GM12878 (cell line): ENCODE measurements around the gene ZNF341. TPM values are rescaled to one million over a fixed set of nuclear protein-coding genes. Genes with fewer than 3 reads are reported as not detected.

ENCODE experiments used
- ATAC-seq: fragments of 200-7000 bp; cut with Tn5 transposase; 3 replicates; pipeline ENCODE4 v1.9.1; 2020; ENCODE audit warnings: mild to moderate bottlenecking, moderate library complexity
- BruUV-seq: library from RNA; stranded (reverse); fragments of 400-500 nt; replicated peaks from 2 replicates; lab custom pipeline; 2021; lab: Mats Ljungman, UMichigan
- CTCF ChIA-PET: fragments of 300-600 bp; sonication (Branson Sonifier 250); formaldehyde crosslinking; extraction: SDS; loops from one replicate; lab custom pipeline; 2021; ENCODE audit warnings: inconsistent platforms; lab: Yijun Ruan, JAX
- POLR2A ChIA-PET: fragments of 350-600 bp; formaldehyde crosslinking; extraction: SDS; loops from one replicate; lab custom pipeline; 2021; ENCODE audit warnings: inconsistent platforms; lab: Charles Lee
- RAD21 ChIA-PET: fragments of 300-600 bp; sonication (Branson Sonifier 250); formaldehyde crosslinking; loops from one replicate; lab custom pipeline; 2023; ENCODE audit warnings: antibody characterized with exemption; ENCODE audit not compliant: unreplicated experiment; lab: Charles Lee
- SMC1A ChIA-PET: fragments of 300-600 bp; sonication (Branson Sonifier 250); formaldehyde crosslinking; loops from one replicate; lab custom pipeline; 2023; ENCODE audit not compliant: unreplicated experiment, uncharacterized antibody; lab: Charles Lee
- DNase-seq: peaks from one replicate; pipeline ENCODE4 v3.0.0-alpha.2; 2011; ENCODE audit warnings: low read depth, low spot score
- FAIRE-seq: peaks from 3 replicates; lab custom pipeline; 2011; peaks lifted over from hg19 to GRCh38; lab: Jason Lieb, UNC
- H2AFZ ChIP-seq: 2 replicates; pipeline ENCODE4 v1.6.0; 2011; ENCODE audit warnings: low read depth, low read length, control low read depth; ENCODE audit not compliant: control insufficient read depth
- H3K27ac ChIP-seq: 2 replicates; pipeline ENCODE4 v1.5.1; 2011; ENCODE audit warnings: control low read depth; ENCODE audit not compliant: control insufficient read depth, insufficient read depth
- H3K27me3 ChIP-seq, 2 experiments: replicated peaks in 1 of 2; 2 replicates each; pipeline versions ENCODE4 v1.6.0 to v1.6.1; 2011; ENCODE audit warnings: low read length in 1 of 2; ENCODE audit not compliant: control insufficient read depth in 2 of 2, insufficient read depth in 2 of 2
- H3K36me3 ChIP-seq, 2 experiments: 2 replicates each; pipeline ENCODE4 v1.5.1; 2011; ENCODE audit warnings: low read length in 1 of 2; ENCODE audit not compliant: control insufficient read depth in 2 of 2, insufficient read depth in 2 of 2
- H3K4me1 ChIP-seq: 2 replicates; pipeline ENCODE4 v1.6.1; 2011; ENCODE audit warnings: mild to moderate bottlenecking, low read length, moderate library complexity, mixed read lengths; ENCODE audit not compliant: control insufficient read depth, insufficient read depth
- H3K4me2 ChIP-seq: 2 replicates; pipeline ENCODE4 v1.6.0; 2011; ENCODE audit warnings: control low read depth; ENCODE audit not compliant: control insufficient read depth, insufficient read depth
- H3K4me3 ChIP-seq: fragments of 200-600 bp; sonication (generic); 2 replicates; pipeline ENCODE4 v1.5.1; 2016
- H3K79me2 ChIP-seq: 2 replicates; pipeline ENCODE4 v1.6.0; 2011; ENCODE audit warnings: low read length; ENCODE audit not compliant: control insufficient read depth, insufficient read depth
- H3K9ac ChIP-seq: 2 replicates; pipeline ENCODE4 v1.8.0; 2011; ENCODE audit warnings: low read length, control low read depth, mixed read lengths; ENCODE audit not compliant: control insufficient read depth, insufficient read depth
- H3K9me3 ChIP-seq: replicated peaks from 3 replicates; pipeline ENCODE4 v1.5.1; 2011; ENCODE audit warnings: mild to moderate bottlenecking, low read length; ENCODE audit not compliant: control insufficient read depth, insufficient read depth
- H4K20me1 ChIP-seq: 2 replicates; pipeline ENCODE4 v1.6.0; 2011; ENCODE audit not compliant: control insufficient read depth, insufficient read depth
- PKNOX1 ChIP-seq: fragments of 450-650 bp; IDR thresholded peaks from 2 replicates; pipeline ENCODE4 v1.6.1; 2016; ENCODE audit warnings: mild to moderate bottlenecking
- SMARCA5 ChIP-seq: fragments of 450-650 bp; IDR thresholded peaks from 2 replicates; pipeline ENCODE4 v1.6.1; 2017; ENCODE audit warnings: mild to moderate bottlenecking
- SMC3 ChIP-seq: IDR thresholded peaks from 2 replicates; pipeline ENCODE4 v1.6.1; 2011; ENCODE audit warnings: low read length, improper control_type of control experiment, borderline replicate concordance
- SPI1 ChIP-seq: IDR thresholded peaks from 2 replicates; pipeline ENCODE4 v1.6.1; 2011; ENCODE audit warnings: low read depth, mild to moderate bottlenecking, low read length, moderate library complexity, borderline replicate concordance; ENCODE audit not compliant: insufficient read depth
- ZNF217 ChIP-seq: fragments of 450-650 bp; IDR thresholded peaks from 2 replicates; pipeline ENCODE4 v1.6.1; 2017; ENCODE audit warnings: antibody characterized with exemption, mild to moderate bottlenecking
- WGBS: methylation state at CpG from one replicate; pipeline ENCODE4 v1.1.6; 2016; ENCODE audit warnings: low lambda C conversion rate; ENCODE audit not compliant: insufficient replicate concordance, insufficient coverage; ENCODE audit errors: missing lambda C conversion rate; 5-methylcytosine and 5-hydroxymethylcytosine counted together
- in situ Hi-C: fragments of 300-500 bp; cut with MboI; formaldehyde crosslinking; loops from 9 replicates; pipeline ENCODE4 v1.14.3; 2018; ENCODE audit warnings: mixed read lengths
- intact Hi-C: fragments of 100-400 bp; cut with micrococcal nuclease; formaldehyde crosslinking; loops from one replicate; pipeline ENCODE4 v1.14.2; 2022; ENCODE audit not compliant: unreplicated experiment
- polyA plus RNA-seq, 11 experiments: library from polyadenylated mRNA; depleted of rRNA in 4 of 11; unstranded in 6 of 11; stranded (reverse) in 5 of 11; fragments of >200 nt; fragmentation: Nextera tagmentation in 4 of 11; fragmentation: Illumina TruSeq in 1 of 11; extraction: Ambion mirVana in 4 of 11; extraction: Trizol in 1 of 11; gene quantifications; 1 replicate in 1 of 11; 2 replicates in 10 of 11; pipeline versions ENCODE4 v1.2.1 to v1.2.3, GENCODE V29; 2011 to 2016; ENCODE audit warnings: inconsistent platforms in 2 of 11, missing spikeins in 2 of 11, low read depth in 1 of 11
- total RNA-seq, 4 experiments: library from RNA; depleted of rRNA in 3 of 4; stranded (reverse); fragments of >200 nt in 3 of 4; fragmentation: Illumina TruSeq in 1 of 4; extraction: Trizol in 1 of 4; gene quantifications; 2 replicates each; pipeline versions ENCODE4 v1.2.1 to v1.2.3, GENCODE V29; 2013 to 2021

Gene ZNF341
- total and polyA plus RNA-seq, 10 of the 15 experiments (the other 5 are each of a cell fraction or from before 2014, with no cell fraction given): 0.18 to 5.0 (median 2.6) TPM

DNA sequence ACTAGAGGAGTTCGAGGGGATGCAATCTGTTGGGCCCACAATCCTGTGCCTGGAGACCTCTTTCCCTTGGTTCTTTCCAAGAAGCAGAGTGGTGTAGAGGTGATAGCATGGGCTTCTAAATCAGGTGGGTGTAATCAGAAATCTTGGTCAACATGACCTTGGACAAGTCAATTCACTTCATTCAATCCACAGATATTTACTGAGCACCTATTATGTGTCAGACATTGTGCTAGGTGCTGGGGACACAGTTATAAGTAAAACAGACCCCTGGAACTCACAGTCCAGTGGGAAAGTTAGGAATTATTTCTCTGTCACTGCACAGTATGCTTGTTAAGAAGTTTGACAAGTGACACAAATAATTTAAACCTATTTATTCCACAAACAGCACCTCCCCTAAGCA, 42.3 kb upstream of the ZNF341 start:
- TF ChIP-seq SMARCA5 (no peak), ZNF217 (no peak)
- DNase-seq (no peak), ATAC-seq (no peak), FAIRE-seq (no peak)
- peaks cover 12% of the 10 kb centered on the region for H3K79me2 ChIP-seq
- no peaks in the 10 kb centered on the region for H3K27me3 ChIP-seq
- no peaks in the 10 kb centered on the region for H4K20me1 ChIP-seq
- no peak overlapping the region for H3K27ac ChIP-seq
- no peak overlapping the region for H3K9ac ChIP-seq
- no peaks in the 10 kb centered on the region for H3K9me3 ChIP-seq
- no TSS peak for BruUV-seq
- H3K36me3 ChIP-seq: no peaks in the 10 kb centered on the region
- RAD21 ChIA-PET: no interaction called here
- H3K4me3 ChIP-seq: no peak overlapping the region
- no peak overlapping the region for H2AFZ ChIP-seq
- peaks cover 17% of the 10 kb centered on the region for H3K4me1 ChIP-seq
- SMC1A ChIA-PET: interaction anchor here (1.2 kb wide), 1 partner anchor 80 kb away, joined by 3 read pairs; no protein-coding TSS in a partner anchor
- CTCF ChIA-PET: no interaction called here
- H3K4me2 ChIP-seq: no peak overlapping the region
- POLR2A ChIA-PET: interaction anchor here (0.6 to 0.7 kb wide), 2 partner anchors 40 to 246 kb away, joined by 3 to 8 read pairs; partner anchors contain the start of gene SNTA1
- 0% methylated on average over 1 of the region's 1 CpG for WGBS
- in situ Hi-C loops (no loop called here), intact Hi-C loops (loop anchor here (5.0 to 10.0 kb wide), 2 partner anchors 88 to 305 kb away; partner anchors contain the start of gene RALY)

- in situ Hi-C loops: no loop called here
- ChIA-PET SMC1A (no interaction called here), RAD21 (no interaction called here), CTCF (no interaction called here), POLR2A (interaction anchor here (0.7 kb wide), 1 partner anchor 246 kb away, joined by 3 read pairs; the partner anchor contains the start of gene SNTA1)
- no peak overlapping the region for H3K27ac ChIP-seq
- peaks cover 7% of the 10 kb centered on the region for H3K79me2 ChIP-seq
- BruUV-seq: no TSS peak
- no peak overlapping the region for H3K4me3 ChIP-seq
- FAIRE-seq (no peak), DNase-seq (no peak), ATAC-seq (no peak)
- intact Hi-C loops: loop anchor here (5.0 to 10.0 kb wide), 2 partner anchors 87 to 305 kb away; partner anchors contain the start of gene RALY
- H3K9ac ChIP-seq: no peak overlapping the region
- H2AFZ ChIP-seq: no peak overlapping the region
- H3K4me1 ChIP-seq: peaks cover 13% of the 10 kb centered on the region
- H3K4me2 ChIP-seq: no peak overlapping the region
- H4K20me1 ChIP-seq: no peaks in the 10 kb centered on the region
- H3K27me3 ChIP-seq: no peaks in the 10 kb centered on the region
- no peaks in the 10 kb centered on the region for H3K9me3 ChIP-seq
- 33% methylated on average over 4 of the region's 4 CpGs for WGBS
- peak; percentile 6; the same call in 1 of the 2 replicates for TF ChIP-seq SPI1
- TF ChIP-seq PKNOX1: peak; percentile 57
- TF ChIP-seq SMC3: no peak
- TF ChIP-seq, all 136 proteins: peak for 2
- no peaks in the 10 kb centered on the region for H3K36me3 ChIP-seq
Measured at GRCh38 chr20:33689973-33690372, 41.8 kb upstream of the ZNF341 start.
